GM21515 (cell line): ENCODE results near the gene GNAT2.
"Not testable (repeated sequence)": the region's sequence is repeated elsewhere in the genome, so short reads cannot be mapped to it uniquely, and the experiment has no call there.

Source experiments
- ATAC-seq: cut with Tn5 transposase; IDR thresholded peaks from one replicate; pipeline ENCODE4 v1.9.1; 2021; ENCODE audit not compliant: unreplicated experiment

Gene GNAT2

DNA sequence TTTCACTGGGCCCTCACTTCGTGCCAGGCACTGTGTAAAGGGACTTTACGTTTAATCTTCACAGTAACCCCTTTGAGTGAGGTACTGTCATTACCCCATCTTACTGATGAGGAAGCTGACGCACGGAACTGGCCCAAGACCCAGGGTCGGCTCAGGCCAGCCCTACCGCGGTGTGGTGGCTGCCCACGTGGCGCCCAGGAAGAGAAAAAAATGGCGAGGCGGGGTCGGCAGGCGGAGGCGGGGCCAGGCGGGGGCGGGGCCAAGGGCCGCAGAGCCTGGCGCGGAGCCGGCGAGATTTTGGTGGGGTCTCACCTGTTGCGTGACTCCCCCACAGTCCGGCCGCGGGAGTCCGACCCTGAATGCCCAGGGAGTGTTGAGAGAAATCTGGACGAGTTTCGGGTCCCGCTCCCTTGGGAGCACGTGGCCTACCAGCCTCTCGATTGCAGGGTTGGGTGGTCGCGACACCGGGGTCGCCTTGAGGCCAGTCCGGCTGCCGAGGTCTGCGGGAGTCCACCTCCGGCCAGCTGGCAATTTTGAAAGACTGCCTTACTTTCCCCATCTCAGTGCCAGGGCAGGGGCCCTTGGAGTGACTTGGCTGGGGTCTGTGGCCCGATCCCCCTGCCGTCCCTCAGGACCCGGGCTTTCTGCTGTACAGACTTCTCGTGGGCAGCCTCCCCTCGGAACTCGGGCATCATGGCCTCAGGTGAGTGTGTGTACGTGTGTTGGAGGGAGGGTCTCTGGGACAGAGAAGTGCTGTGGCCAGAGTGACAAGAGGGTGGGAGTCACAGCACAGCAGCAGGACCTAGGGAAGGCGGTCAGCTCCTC lies at the start of gene GNAT2, which contains the start of gene AMPD2:
GNAT2 (minus strand) TSS at position 41 of the 825 bp plus-strand sequence. CDS start 6,746 bp downstream, outside the sequence.
AMPD2 (plus strand) TSS at position 262 of the 825 bp plus-strand sequence. CDS start 1,339 bp downstream, outside the sequence.
- ATAC-seq = peak; percentile 48

DNA sequence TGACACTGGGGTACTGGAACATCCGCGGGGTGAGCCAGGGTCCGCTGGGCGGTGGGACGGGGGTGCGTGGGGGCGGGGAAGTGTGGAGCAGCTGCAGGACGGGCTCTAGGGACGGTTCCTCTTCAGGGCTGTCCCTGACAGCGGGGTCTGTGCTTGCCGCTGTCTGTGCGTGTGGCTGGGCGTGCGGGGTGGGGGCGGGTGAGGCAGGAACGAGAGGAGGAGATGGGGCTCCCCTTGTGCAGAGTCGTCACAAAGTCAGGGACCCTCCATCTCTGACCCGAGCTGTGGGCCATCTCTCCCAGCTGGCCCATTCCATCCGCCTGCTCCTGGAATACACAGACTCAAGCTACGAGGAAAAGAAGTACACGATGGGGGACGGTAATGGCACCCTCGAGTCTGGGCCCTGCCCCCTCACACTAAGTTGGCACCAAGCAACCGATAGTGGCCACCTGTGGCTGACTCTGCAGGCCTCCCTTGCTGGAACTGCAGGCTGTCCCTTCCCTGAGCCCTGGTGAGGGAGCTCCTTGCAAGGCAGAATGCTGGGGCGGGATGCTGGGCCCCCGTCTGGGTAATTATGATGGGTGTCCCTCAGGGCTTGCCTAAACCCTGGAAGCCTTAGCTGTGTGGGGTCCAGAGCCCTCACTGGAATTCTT lies 48.8 kb upstream of the GNAT2 start:
- no peak for ATAC-seq

DNA sequence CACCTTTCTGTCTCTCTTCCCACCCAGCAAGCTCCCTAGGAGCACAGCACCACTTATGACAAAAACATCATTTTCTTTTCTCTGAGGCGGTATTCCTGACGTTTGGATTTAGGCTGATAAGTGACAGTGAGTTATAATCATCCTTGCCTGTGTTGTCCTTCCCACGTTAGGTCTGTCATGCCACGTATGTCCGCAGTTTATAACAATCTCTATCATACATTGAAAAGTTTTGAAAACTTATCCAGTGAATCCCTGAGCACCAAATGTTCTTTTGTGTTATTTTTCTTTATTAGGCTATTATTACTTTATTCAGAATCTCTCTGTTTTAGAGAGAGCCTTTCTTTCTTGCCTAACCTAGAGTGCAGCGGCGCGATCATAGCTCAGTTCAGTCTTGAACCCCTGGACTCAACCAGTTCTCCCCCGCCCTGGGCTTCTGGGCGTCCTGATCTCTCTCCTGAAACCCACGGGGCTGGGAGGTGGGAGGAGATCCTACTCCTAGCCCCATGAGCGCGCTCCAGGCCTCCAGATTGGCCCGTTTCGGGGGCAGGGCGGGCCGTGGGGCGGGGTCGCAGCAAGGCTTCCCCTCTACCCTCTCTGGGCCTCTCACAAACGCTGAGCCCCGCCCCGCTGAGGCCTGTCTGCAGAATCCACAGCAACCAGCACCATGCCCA lies 48.2 kb upstream of the GNAT2 start, which contains the start of gene GSTM2:
GSTM2 (plus strand) TSS at position 606 of the 671 bp plus-strand sequence; CDS start at position 665, 59 bp downstream.
- peak; percentile 75 for ATAC-seq

DNA sequence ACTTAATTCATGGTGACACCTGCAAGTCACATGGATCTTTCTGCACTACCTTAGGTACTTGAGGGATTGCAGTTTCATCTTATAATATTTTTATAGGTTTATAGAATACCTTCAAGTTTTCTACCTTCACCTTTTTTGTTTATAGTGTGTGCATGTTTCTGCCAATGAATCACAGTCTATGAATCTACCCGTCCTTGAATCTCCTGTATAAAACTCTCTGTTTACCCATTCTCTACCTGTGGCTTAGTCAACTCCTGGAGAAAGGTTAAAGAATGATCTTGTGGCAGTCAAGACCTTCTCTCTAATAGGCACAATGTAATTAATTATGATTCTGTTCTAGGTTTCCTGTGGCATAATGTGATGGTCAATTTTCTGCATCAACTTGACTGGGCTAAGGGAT lies 45.3 kb upstream of the GNAT2 start:
- no peak for ATAC-seq

DNA sequence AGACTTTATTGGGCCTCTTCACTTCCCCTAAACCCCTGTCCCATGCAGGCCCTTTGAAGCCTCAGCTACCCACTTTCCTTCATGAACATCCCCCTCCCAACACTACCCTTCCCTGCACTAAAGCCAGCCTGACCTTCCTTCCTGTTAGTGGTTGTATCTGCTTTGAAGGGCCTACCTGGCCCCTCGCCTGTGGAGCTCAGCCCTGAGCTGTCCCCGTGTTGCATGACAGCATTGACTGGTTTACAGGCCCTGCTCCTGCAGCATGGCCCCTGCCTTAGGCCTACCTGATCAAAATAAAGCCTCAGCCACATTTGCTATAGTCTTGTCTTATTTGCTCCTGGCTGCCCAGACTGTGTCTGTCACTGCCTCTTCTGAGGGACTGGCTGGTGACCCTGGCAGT lies 42.0 kb upstream of the GNAT2 start:
- ATAC-seq = no peak

DNA sequence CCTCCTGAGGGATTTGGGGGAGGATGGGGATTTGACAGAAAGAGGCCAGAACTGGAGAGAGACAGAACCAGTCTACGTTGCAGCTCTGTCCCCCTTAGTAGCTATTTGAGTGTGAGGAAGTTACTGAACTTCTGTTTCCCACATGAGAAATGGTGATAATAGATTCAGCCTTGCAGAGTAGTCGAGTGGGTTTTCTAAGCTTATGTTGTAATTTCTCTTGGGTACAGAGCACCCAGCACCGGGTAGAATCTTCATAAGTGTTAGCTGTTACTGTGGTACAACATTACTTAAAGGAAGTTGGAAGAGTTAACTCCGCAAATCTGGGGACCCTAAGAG lies 41.2 kb upstream of the GNAT2 start:
- ATAC-seq = not testable (repeated sequence)

DNA sequence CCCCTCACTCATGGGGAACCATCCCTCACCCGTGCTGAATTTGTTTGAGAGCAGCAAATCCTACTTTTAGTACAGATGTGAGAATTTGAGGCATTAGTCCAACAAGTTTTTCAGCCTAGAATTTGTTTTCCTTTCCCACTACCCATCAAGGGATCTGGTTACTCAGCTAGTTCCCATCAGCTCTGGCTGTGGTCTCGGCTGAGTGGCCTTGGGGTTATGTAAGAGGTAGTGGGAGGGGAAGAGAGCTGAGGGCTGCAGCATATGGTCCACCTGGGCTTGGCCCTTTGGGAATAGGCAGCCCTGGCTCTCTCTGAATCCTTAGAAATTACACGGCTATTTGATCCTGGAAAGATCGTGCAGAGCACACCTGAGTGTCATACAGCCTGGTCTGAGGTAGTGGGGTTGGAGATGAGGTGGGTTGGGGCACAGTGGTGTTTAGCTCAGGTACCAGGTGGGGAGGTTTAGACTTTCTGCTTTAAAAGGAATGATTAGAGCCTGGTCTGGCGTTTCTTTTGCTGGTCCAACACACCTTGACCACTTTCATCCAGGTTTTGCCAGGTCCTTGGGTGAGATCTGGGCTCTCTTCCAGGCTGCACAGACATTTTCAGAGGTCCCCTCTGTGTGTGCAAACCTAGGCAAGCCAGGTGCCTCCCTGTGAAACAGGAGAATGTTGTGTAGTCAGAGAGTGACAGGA lies 40.7 kb upstream of the GNAT2 start:
- no peak for ATAC-seq

DNA sequence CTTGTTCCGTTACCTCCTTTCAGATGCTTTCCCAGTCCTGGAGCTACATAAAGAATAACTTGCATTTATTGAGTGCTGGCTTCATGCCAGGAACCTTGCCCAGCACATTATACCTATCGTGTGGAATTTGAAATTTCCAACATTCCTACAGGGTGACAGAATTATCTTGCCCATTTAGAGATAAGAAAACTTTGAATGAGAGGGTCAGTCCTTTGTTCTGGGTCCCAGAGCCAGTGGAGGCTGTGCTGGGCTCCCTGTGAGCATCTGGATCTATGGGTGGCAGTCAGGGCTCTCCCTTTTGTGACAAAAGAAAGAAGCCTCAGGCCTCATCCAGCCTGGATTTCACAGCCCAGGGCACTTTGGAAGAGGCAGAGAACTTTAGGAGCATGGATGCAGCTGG lies 39.7 kb upstream of the GNAT2 start:
- no peak for ATAC-seq

DNA sequence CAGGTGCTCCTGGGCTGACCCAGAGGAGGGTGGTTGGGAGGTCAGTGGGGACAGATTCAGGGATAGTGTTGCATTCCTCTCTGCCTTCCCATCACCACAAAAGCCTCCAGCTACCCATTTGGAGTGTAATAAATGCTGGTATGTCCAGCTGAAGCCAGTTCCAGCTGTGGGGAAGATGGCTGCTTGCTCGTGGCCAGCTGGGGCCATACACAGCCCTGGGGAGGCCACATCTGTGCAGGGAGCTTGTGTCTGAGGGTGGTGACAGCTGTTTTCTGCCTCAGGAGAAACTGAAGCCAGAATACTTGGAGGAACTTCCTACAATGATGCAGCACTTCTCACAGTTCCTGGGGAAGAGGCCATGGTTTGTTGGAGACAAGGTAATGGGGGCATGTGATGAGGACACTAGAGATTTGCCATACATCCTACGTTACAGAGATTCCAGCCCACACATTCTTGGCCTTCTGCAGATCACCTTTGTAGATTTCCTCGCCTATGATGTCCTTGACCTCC lies 39.2 kb upstream of the GNAT2 start:
- no peak for ATAC-seq

DNA sequence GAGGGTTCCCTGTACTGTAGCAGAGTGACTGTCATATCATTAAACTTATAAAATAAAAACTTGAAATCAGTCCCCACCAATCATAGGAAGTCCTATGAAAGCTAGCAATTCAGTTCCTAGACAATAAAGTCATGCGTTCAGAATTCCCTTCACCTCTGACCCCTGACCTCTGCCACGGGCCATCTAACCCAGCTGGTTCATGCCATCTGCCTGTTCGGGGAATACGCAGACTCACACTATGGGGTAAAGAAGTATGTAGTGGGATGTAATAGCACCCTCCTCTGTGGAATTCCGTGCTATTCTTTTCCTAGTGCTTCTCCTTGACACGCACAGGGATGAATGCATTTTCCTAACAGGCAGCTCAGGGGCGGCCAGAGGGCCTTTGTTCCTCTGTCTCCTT lies 38.6 kb upstream of the GNAT2 start:
- ATAC-seq = no peak

DNA sequence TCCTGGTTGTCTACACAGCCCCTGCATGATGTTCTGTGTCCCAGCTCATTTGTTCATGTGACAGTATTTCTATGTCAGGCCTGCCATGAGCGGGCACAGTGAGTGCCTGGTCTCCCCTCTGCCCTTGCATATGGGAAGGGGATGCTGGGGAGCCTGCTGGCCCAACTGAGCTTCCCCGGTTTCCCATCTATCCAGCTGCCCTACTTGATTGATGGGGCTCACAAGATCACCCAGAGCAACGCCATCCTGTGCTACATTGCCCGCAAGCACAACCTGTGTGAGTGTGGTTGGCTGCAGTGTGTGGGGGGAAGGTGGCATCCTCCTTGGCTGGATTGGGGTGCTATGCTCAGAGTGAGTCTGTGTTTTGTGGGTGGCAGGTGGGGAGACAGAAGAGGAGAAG lies 38.0 kb upstream of the GNAT2 start:
- ATAC-seq = no peak

DNA sequence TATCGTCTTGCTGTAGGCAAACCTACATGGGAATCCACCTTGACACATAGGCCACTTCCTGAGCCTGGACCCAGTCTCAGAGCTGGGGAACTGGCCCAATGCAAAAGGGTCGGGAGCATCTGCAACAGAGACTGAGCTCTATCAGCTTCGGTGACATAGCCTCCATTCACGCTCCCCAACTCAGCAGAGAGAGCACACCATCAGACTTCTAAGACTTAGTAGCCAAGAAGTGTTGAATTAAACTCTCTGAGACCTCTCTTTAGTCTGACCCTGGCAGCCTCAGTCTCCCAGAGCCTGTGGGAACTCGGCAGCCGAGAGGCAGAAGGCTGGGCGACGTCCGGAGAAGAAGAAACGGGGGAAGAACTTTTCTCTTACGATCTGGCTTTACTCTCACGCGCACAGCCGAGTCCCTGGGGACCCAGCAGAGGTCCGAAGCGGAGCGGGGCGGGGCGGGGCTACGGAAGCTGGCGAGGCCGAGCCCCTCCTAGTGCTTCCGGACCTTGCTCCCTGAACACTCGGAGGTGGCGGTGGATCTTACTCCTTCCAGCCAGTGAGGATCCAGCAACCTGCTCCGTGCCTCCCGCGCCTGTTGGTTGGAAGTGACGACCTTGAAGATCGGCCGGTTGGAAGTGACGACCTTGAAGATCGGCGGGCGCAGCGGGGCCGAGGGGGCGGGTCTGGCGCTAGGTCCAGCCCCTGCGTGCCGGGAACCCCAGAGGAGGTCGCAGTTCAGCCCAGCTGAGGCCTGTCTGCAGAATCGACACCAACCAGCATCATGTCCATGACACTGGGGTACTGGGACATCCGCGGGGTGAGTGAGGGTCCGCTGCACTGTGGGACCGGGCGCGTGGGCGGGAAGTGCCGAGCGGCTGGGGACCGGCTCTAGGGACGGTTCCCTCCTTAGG lies 36.5 kb upstream of the GNAT2 start, which contains the start of gene GSTM4:
GSTM4 (plus strand) TSS at position 485 of the 905 bp plus-strand sequence; CDS start at position 776, 291 bp downstream.
- peak; percentile 96 for ATAC-seq

DNA sequence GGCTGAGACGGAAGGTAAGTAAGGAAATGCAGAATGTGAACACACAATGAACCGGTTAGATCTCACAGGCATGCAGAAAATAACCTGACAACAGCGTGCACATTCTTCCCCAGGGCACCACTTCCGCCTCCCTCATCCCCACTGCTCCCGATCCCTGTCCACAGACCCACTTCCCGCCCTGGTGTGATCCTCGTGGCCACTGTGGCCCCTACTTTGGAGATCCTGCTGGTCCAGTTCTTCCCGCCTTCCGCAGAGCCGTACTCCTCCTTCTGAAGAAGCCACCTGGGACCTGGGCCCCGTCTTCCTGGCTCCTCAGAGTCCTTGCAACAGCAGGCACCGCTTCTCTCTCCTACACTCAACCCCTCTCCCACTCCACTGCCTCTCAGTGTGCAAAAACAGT lies 35.1 kb upstream of the GNAT2 start:
- no peak for ATAC-seq

DNA sequence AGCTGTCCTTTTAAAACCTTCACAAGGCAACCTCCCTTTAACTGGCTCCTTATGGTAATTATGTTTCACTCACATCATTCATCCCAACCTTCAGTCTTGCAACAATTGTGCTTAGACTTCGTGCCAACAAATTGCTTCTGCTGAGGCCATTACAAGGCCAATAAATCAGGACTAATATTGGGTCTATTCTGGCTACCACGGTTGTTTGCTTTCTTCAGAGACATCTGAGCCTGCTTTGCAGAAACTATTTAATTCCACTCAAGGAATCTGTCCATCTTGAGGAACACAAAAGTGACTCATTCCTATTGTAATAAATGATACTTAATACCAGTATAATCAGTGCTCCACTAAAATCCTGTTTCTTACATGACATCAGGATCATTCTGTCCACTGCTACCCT lies 33.9 kb upstream of the GNAT2 start:
- ATAC-seq = no peak

DNA sequence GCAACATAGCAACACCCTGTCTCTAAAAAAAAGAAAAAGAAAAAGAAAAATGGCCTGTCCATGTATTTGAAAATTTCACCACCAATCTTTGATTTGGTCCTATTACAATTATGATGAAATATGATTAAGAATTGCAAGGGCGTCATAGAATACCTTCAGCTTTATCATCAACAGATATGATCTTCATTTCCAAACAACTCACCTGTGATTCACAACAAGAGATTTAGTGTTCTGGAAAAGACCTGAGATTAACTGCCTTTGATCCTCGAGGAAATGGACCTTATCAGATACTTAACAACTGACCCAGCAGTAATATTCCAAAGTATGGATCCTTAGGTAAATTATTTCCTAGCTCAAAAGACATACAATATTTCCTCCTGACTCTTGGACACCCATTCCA lies 33.0 kb upstream of the GNAT2 start:
- no peak for ATAC-seq

DNA sequence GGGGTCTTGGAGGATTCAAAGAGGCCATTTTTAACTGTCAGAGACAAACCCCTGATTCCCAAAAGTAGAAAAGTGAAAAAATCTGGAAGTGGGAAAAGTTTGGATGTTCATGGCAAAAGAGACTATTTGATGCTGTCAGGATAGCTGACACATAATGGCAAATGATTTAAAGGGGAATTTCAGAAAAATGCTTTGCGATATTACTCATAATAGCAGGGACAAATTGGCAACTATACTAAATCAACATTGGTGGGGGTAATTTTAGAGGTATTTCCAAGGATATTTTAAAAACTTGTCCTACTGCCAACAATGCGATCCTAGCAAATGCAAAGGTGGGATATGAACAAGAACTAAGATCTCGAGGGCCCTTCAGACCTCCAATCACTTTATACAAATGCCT lies 31.2 kb upstream of the GNAT2 start:
- no peak for ATAC-seq

DNA sequence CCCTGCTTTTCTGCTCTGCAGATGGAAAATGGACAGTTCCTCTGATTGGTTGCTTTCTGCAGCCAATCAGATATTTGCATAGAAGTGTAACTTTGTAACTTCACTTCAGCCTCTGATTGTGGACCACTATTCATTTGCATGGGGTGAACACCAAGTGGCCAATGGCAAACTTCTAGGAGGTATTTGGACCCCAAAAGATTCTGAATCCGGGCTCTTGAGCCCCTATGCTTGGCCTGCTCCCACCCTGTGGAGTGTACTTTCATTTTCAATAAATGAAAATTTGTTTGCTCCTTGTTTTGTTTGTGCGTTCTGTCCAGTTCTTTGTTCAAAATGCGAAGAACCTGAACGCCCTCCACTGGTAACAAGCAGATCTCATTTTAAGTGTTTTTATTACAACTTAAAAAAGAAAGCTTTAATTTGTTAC lies 30.1 kb upstream of the GNAT2 start:
- ATAC-seq = no peak

DNA sequence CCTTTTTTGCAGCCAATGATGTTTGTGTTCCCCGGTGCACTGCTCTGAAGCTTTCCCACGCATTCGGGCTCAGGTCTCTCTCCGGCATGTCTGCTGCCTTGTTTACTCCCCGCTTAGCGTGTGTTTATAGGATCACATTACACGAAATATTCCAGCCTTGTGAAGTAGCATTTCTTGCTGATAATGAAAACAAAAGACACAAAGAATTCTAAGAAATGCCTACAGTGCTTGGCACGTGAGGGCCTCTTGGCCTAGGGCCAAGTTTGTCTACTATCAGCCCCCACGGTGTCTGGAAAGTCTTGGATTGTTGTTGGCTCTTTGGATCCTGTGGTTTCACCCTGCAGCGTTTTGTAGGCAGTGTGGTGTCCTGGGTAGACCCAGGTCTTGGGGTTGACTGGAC lies 25.3 kb upstream of the GNAT2 start:
- no peak for ATAC-seq

DNA sequence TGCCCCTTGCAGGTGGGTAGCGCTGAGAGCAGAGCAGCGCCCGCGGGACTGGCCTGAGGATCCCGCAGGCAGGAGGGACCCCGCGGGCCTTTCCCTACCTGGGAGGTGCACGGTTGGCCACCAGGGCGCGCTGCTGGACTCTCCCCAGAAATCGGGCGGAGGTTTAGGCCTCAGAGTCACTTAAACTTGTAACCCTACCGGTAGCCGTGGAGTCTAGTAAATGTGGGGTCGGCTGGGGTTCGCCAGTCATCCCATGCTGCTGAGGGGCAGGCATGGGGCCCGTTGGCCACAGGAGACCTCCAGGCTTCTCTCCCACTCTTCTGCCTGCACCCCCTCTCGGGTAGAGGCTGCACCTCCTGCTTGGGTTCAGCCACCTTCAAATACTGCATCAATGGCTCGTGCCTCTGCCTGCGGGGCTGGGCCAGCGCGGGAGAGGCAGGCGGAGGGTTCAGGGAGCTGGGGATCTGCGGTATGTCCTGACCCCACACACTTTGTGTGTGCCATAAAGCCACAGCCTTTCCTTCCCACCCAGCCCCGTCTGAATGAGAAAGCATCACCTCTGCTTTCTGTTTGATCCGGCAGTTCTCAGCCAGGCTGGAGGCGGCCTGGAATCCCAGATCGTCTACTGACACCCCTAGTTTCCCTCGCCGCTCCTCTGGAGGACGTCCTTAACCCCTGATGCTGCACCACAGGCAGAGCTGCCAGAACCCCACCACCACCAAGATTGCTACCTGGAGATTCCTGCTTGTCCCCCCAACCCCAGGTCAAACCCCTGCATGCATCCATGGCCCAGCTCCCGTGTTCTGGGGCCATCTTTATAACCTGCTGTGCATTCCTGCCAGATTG lies 24.2 kb upstream of the GNAT2 start:
- peak; percentile 77 for ATAC-seq
